GM04504 (cell line): Measurements from ENCODE around the gene WBP1.

Source experiments
- DNase-seq: peaks from one replicate; pipeline ENCODE4 v3.0.0-alpha.2; 2012; ENCODE audit warnings: low read depth

WBP1 gene

DNA sequence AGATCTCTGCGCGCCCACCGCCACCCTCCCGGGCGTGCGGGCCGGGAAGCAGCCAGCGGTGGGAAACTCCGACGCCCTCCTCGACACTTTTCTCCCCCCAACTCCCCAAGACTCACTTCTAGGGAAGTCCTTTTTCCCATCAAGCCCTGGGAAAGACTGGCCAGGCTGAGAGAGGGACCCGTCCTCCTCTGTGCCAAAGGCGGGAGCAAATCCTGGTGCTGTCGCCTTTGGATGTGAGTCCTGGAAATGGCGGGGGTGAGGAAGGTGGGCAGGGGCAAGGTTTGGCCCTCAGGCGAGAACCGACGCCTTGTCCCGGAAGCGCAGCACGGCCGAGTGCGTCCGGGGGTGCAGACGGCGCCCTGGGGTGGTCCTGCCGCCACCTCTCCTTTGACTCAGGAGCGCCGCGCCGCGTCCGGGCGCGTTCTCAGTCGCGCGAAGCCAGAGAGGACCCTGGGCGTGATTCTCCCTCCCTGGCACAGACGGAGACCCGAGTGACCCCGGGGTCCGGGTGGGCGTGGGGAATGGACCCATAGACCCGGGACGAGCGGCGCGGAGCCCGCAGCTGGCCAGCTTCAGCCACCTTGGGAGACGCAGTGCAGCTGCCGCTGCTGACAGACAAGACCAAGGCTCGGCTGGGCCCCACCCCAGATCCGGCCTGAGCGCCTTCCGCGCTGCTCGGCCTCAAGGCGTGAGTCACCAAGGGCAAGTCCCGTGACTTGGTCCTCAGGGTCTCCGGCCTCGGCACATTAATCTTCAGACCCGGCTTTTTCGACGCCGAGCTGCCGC is 44.7 kb downstream of the WBP1 start:
- peak; percentile 59 for DNase-seq

DNA sequence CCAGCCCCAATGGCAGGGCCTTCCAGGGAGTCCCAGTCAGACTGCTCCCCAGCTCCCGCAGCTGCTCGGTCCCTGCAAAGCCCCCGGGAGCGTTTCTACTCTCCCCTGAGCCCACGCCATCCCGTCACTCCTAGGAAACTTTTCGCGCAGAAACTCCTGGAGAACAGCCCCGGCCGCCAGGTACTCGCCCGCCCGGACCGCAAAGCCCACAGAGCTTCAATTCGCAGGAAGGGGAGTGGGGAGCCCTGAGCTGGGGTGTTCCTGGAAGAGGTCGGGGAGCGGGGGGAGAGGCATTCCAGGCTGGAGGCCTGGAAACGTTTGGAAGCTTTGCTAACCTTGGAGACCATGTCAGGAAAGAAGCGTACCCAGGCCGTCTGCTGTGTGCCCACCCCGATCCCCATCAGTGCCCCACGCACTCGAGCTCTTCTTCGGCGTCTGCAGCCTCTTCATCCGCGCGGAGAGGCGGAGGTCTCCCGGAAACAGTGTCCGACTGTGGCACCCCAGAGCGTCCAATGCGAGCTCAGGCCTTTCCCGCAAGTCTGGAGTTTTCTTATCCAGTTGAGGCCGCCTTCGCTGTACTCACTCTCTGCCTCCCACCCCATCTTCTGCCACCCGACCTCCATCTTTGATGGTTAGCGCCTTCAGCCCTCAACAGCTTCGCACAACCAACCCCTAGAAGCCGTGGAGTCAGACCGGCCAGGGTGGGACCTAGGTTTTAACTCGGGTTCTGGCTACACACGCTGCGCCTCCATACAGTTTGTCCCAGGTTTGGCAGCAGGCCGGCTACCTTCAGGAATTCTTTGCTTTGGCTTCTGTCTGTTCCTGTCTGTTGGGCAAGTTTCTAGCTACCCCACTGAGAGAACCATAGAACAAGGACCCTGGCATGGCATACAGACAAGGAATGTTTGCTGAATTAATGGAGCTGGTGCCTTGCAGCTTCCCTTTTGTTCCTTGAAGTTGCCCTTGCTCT is 45.6 kb downstream of the WBP1 start:
- no peak for DNase-seq

DNA sequence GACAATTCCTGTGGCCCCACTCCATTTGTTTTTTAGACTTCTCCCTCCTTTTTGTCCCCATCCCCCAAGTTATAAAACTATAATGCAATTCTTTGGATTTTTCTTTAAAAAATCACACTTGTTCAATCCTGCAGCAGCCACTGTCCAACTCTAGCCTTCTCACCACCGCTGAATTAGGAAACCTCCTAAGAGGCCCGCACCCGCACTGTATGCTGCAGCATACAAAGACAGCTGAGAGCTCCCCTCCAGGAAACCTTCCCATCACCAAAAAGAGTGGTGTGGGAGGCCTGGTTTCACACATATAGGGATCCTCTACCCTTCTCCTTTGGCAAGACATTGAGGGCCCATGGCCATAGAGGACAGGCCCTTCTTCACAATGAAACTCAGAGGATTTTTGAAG is 46.4 kb downstream of the WBP1 start:
- DNase-seq, result no peak

DNA sequence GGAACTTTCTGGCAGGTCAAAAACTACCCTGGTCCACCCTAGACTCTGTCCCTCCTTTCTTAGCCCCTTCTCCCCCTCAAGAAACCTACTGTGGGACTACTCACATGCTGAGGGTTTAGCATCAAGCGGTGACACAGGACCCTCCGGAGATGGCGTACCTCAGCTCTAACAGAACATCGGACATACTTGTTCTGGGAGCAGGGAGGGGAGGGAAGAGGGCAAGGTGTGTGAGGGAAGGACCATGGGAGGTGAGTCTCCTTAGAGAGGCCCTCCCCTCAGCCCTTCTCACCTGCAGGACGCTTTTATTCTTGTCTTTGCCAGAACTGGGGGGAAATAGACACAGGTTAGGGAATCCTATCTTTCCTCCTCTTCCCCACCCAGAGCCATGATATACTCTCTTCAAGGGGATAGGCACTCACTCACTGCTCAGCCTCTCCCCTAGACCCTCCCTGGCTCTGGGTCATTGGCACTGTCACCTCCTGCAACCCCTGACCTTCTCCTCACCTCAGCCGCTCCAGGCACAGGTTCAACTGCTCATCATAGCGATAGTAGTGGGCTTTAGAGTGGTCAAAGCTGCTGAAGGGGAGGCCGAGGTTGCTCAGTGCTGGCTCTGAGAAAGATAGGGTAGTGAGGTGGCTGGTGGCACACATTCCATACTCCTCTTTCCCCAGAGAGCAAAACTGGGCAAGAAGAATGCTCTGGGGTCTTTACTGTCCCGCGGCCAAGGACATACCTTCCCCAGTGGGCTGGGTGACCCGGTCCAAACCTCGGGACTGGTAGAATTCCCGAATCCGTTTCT is 47.4 kb downstream of the WBP1 start:
- no peak for DNase-seq

DNA sequence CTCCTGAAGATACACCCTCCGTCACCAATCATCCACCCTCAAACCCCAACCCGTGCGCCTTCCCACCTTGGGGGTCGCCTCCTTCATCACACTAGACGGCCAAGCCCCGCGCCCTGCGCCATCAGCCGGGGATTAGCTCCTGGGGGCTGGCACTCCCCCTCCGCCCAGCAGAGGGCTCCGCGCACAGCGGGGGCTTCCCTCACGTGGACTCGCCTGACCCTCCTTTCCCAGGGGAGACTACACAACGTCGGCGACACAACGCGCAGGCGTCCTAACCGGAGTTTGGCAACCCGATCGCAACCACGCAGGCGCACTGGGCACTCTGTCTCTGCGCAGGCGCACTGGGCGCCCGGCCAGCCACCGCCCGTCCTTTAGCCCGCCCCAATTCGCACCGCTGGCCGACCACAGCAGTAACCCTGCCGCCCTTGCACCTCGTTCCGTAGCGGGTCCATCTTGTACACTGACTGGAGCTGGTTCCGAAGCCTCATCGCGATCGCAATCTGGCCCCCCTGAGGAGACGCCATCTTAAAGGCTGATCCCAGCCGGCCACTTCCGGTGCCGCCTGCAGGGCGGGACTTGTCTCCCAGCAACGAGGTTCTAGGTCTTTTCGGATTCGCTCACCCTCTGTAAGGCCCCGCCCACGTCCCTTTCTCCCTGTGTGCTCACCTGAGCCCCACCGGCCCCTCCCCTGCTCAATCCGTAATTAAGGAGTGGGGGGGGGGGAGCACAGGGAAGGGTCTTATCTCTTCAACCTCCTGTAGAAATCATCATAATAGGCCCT is 49.1 kb downstream of the WBP1 start, which contains the start of gene PCGF1:
TSS of gene PCGF1 (minus strand) at position 551 of the 781 bp plus-strand sequence. CDS start at position 524, 27 bp downstream.
- peak; percentile 96 for DNase-seq

DNA sequence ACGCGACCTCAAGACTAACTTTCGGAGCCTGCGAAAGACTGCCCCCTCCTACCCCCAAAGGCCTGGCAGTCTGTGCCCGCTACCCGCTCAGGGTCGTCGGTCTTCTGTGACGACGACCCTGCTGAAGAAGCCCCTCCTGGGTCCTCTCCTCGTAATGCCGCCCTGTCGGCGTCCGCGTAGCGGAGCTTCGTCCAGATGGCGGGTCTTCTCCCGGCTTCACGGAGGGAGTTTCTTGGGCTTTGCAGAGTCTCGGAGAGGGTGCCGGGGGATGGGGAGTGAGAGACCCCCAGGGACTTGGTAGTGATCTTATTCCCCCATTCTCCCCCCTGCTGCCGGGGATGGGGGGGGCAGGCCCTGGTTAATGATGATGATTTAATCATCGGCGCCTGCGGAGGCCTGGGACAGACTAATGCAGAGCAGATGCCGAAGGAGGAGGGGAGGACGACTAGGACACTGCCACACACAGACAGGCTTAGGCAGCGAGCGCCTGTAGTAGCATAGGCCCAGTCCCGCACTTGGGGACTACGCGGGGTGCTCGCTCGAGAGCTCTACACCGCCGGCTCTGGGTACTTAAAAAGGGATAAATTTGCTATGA is 49.8 kb downstream of the WBP1 start:
- DNase-seq, result peak; percentile 57

DNA sequence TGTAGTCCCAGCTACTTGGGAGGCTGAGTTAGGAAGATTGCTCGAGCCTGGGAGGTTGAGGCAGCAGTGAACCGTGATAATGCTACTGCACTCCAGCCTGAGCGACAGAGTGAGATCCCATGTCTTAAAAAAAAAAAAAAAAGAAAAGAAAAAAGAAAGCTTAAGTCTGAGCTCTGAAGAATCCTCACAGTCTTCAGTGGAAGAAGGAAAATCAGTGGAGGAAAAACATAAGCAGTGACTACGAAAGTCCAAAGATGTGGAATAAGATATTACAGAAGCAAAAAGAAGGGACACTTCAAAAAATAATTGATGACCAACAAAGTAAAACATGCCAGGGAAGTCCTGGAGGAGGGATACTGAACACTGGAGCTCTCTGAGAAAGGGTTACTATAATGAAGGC is 52.0 kb downstream of the WBP1 start:
- DNase-seq, result no peak
